Naive thymus-derived CD8-positive, alpha-beta T cell (primary cell): ENCODE results near the gene KNOP1. TPM values are rescaled to one million over a fixed set of nuclear protein-coding genes. Genes with fewer than 3 reads are reported as not detected.
A peak's percentile ranks its signal among the peaks of the same experiment; 100 is the strongest.

Experiments used
- ATAC-seq, 2 donors: fragments of 150-1000 bp; cut with Tn5 transposase in 1 of 2; sonication (Bioruptor Pico), chemical (Tn5 transposase) in 1 of 2; 1 replicate in 1 of 2; 2 replicates in 1 of 2; pipeline ENCODE4 v1.10.0; 2021; ENCODE audit warnings: mild to moderate bottlenecking in 2 of 2, moderate library complexity in 2 of 2
- POLR2A ChIA-PET: fragments of 350-600 bp; sonication (Branson Sonifier 250); formaldehyde crosslinking; loops from one replicate; lab custom pipeline; 2021; ENCODE audit warnings: antibody characterized with exemption; lab: Charles Lee
- DNase-seq, 10 donors: peaks; one replicate each; pipeline versions ENCODE4 v3.0.0 to v3.0.0-alpha.2; 2020 to 2022
- H3K27ac Mint-ChIP-seq, 10 donors: one replicate each; pipeline ENCODE4 v1.8.0; 2020 to 2022; ENCODE audit warnings: mild to moderate bottlenecking in 10 of 10, mixed read lengths in 10 of 10, moderate library complexity in 4 of 10, inconsistent platforms in 1 of 10
- H3K27me3 Mint-ChIP-seq, 5 donors: one replicate each; pipeline ENCODE4 v1.8.0; 2021 to 2022; ENCODE audit warnings: mixed read lengths in 5 of 5
- H3K36me3 Mint-ChIP-seq, 3 donors: one replicate each; pipeline ENCODE4 v1.8.0; 2020 to 2022; ENCODE audit warnings: mixed read lengths in 3 of 3, mild to moderate bottlenecking in 2 of 3, inconsistent platforms in 1 of 3
- H3K4me1 Mint-ChIP-seq, 4 donors: one replicate each; pipeline ENCODE4 v1.8.0; 2021 to 2022; ENCODE audit warnings: mixed read lengths in 4 of 4
- H3K4me3 Mint-ChIP-seq, 10 donors: one replicate each; pipeline ENCODE4 v1.8.0; 2020 to 2022; ENCODE audit warnings: mild to moderate bottlenecking in 10 of 10, mixed read lengths in 10 of 10, moderate library complexity in 6 of 10, inconsistent platforms in 1 of 10
- H3K9me3 Mint-ChIP-seq, 9 donors: one replicate each; pipeline ENCODE4 v1.8.0; 2020 to 2022; ENCODE audit warnings: mixed read lengths in 9 of 9, mild to moderate bottlenecking in 3 of 9, inconsistent platforms in 1 of 9, moderate library complexity in 1 of 9
- polyA plus RNA-seq, 3 donors: library from polyadenylated mRNA; unstranded; fragments of 300-500 nt; fragmentation: Illumina TruSeq; gene quantifications; one replicate each; pipeline ENCODE4 v1.2.3, GENCODE V29; 2021
- total RNA-seq, 8 experiments: library from RNA in 2 of 8; stranded (reverse) in 2 of 8; gene quantifications; one replicate each; pipeline ENCODE4 v1.2.3 and lab custom pipeline; 2021 to 2026

The KNOP1 gene
- total and polyA plus RNA-seq, 5 experiments from 2014 or later = 4.7 to 14.5 (median 10.8) TPM

GRCh38 chr16:19710191-19710908 lies 7.7 kb downstream of the KNOP1 start:
- H3K36me3 Mint-ChIP-seq = peaks cover 10 to 75% (median 22%) of the 10 kb centered on the region in 3 donors
- peak overlapping the region in 4 of 10 donors; percentile 15 to 94 (median 42) for H3K27ac Mint-ChIP-seq
- H3K4me1 Mint-ChIP-seq = peaks cover 5 to 22% (median 19%) of the 10 kb centered on the region in 4 donors
- no peaks in the 10 kb centered on the region for H3K27me3 Mint-ChIP-seq
- ATAC-seq = no peak
- POLR2A ChIA-PET = no interaction called here
- no peaks in the 10 kb centered on the region for H3K9me3 Mint-ChIP-seq
- no peak overlapping the region for H3K4me3 Mint-ChIP-seq
- no peak for DNase-seq

- Mint-ChIP-seq H3K4me1 (peaks cover 1 to 18% (median 18%) of the 10 kb centered on the region in 4 donors), H3K9me3 (no peaks in the 10 kb centered on the region), H3K27me3 (no peaks in the 10 kb centered on the region), H3K36me3 (peaks cover 9 to 79% (median 25%) of the 10 kb centered on the region in 3 donors), H3K27ac (peak overlapping the region in 6 of 10 donors; percentile 32 to 94 (median 64)), H3K4me3 (no peak overlapping the region)
- POLR2A ChIA-PET = interaction anchor here (1.2 kb wide), 1 partner anchor 9 kb away, joined by 5 read pairs; the partner anchor contains the start of genes IQCK and KNOP1
- no peak for ATAC-seq
- DNase-seq = no peak
Measured at GRCh38 chr16:19709381-19710136, 8.5 kb downstream of the KNOP1 start.

GRCh38 chr16:19708296-19709205 lies 9.5 kb downstream of the KNOP1 start:
- H3K4me3 Mint-ChIP-seq = no peak overlapping the region
- no peaks in the 10 kb centered on the region for H3K9me3 Mint-ChIP-seq
- no peaks in the 10 kb centered on the region for H3K27me3 Mint-ChIP-seq
- H3K27ac Mint-ChIP-seq = peak overlapping the region in 5 of 10 donors; percentile 12 to 94 (median 53)
- peaks cover 1 to 16% (median 11%) of the 10 kb centered on the region in 4 donors for H3K4me1 Mint-ChIP-seq
- no peak for DNase-seq
- H3K36me3 Mint-ChIP-seq = peaks cover 3 to 79% (median 19%) of the 10 kb centered on the region in 3 donors
- ATAC-seq = no peak
- POLR2A ChIA-PET = interaction anchor here (1.2 kb wide), 1 partner anchor 10 kb away, joined by 5 read pairs; the partner anchor contains the start of genes IQCK and KNOP1

GRCh38 chr16:19707569-19708295 lies 10.3 kb downstream of the KNOP1 start:
- POLR2A ChIA-PET = interaction anchor here (1.6 kb wide), 1 partner anchor 12 kb away, joined by 6 read pairs; no protein-coding TSS in a partner anchor
- Mint-ChIP-seq H3K4me3 (no peak overlapping the region), H3K27me3 (no peaks in the 10 kb centered on the region), H3K27ac (peak overlapping the region in 2 of 10 donors; percentile 37 to 54), H3K9me3 (no peaks in the 10 kb centered on the region), H3K36me3 (peaks cover 3 to 80% (median 21%) of the 10 kb centered on the region in 3 donors), H3K4me1 (peaks cover 4 to 12% (median 11%) of the 10 kb centered on the region in 4 donors)
- DNase-seq = no peak
- no peak for ATAC-seq

- H3K4me1 Mint-ChIP-seq = peaks cover 4 to 12% (median 10%) of the 10 kb centered on the region in 4 donors
- peaks cover 3 to 83% (median 27%) of the 10 kb centered on the region in 3 donors for H3K36me3 Mint-ChIP-seq
- H3K27ac Mint-ChIP-seq = peak overlapping the region in 2 of 10 donors; percentile 14 to 37
- POLR2A ChIA-PET = interaction anchor here (1.6 kb wide), 1 partner anchor 11 kb away, joined by 6 read pairs; no protein-coding TSS in a partner anchor
- H3K4me3 Mint-ChIP-seq = no peak overlapping the region
- no peak for DNase-seq
- no peaks in the 10 kb centered on the region for H3K27me3 Mint-ChIP-seq
- no peak for ATAC-seq
- no peaks in the 10 kb centered on the region for H3K9me3 Mint-ChIP-seq
Measured at GRCh38 chr16:19706846-19707245, 11.2 kb downstream of the KNOP1 start.

GRCh38 chr16:19705843-19706242 lies 12.2 kb downstream of the KNOP1 start:
- H3K9me3 Mint-ChIP-seq = no peaks in the 10 kb centered on the region
- POLR2A ChIA-PET = no interaction called here
- ATAC-seq = no peak
- peaks cover 3 to 86% (median 27%) of the 10 kb centered on the region in 3 donors for H3K36me3 Mint-ChIP-seq
- DNase-seq = no peak
- H3K27ac Mint-ChIP-seq = peak overlapping the region in 4 of 10 donors; percentile 14 to 46 (median 20)
- no peak overlapping the region for H3K4me3 Mint-ChIP-seq
- H3K4me1 Mint-ChIP-seq = peaks cover 4 to 11% (median 7%) of the 10 kb centered on the region in 4 donors
- H3K27me3 Mint-ChIP-seq = no peaks in the 10 kb centered on the region

GRCh38 chr16:19705146-19705501 lies 12.9 kb downstream of the KNOP1 start:
- POLR2A ChIA-PET = no interaction called here
- Mint-ChIP-seq H3K27ac (peak overlapping the region in 3 of 10 donors; percentile 15 to 46 (median 45)), H3K4me3 (no peak overlapping the region), H3K27me3 (no peaks in the 10 kb centered on the region), H3K9me3 (no peaks in the 10 kb centered on the region), H3K36me3 (peaks cover 3 to 88% (median 33%) of the 10 kb centered on the region in 3 donors), H3K4me1 (peaks cover 4 to 11% (median 8%) of the 10 kb centered on the region in 4 donors)
- DNase-seq (no peak), ATAC-seq (no peak)

- no peak for ATAC-seq
- Mint-ChIP-seq H3K9me3 (no peaks in the 10 kb centered on the region), H3K4me3 (no peak overlapping the region), H3K27me3 (no peaks in the 10 kb centered on the region), H3K27ac (peak overlapping the region in 3 of 10 donors; percentile 15 to 46 (median 45)), H3K36me3 (peaks cover 3 to 88% (median 36%) of the 10 kb centered on the region in 3 donors), H3K4me1 (peaks cover 5 to 6% (median 5%) of the 10 kb centered on the region in 4 donors)
- POLR2A ChIA-PET = no interaction called here
- no peak for DNase-seq
Measured at GRCh38 chr16:19704321-19705145, 13.5 kb downstream of the KNOP1 start.

GRCh38 chr16:19703172-19703889 lies 14.7 kb downstream of the KNOP1 start:
- POLR2A ChIA-PET = no interaction called here
- peak overlapping the region in 6 of 10 donors; percentile 19 to 80 (median 52) for H3K27ac Mint-ChIP-seq

GRCh38 chr16:19701091-19701490 lies 16.9 kb downstream of the KNOP1 start:
- H3K4me3 Mint-ChIP-seq = no peak overlapping the region
- H3K36me3 Mint-ChIP-seq = peaks cover 3 to 74% (median 32%) of the 10 kb centered on the region in 3 donors
- peaks cover 16 to 35% (median 31%) of the 10 kb centered on the region in 4 donors for H3K4me1 Mint-ChIP-seq
- H3K27ac Mint-ChIP-seq = peak overlapping the region in 5 of 10 donors; percentile 2 to 74 (median 68)
- H3K9me3 Mint-ChIP-seq = no peaks in the 10 kb centered on the region
- POLR2A ChIA-PET = no interaction called here
- ATAC-seq (no peak), DNase-seq (no peak)
- H3K27me3 Mint-ChIP-seq = no peaks in the 10 kb centered on the region

More at GRCh38 chr16:19703172-19703889, 14.7 kb downstream of the KNOP1 start:
- no peaks in the 10 kb centered on the region for H3K9me3 Mint-ChIP-seq
- peaks cover 6 to 13% (median 10%) of the 10 kb centered on the region in 4 donors for H3K4me1 Mint-ChIP-seq
- no peak for ATAC-seq
- DNase-seq = no peak
- no peak overlapping the region for H3K4me3 Mint-ChIP-seq
- no peaks in the 10 kb centered on the region for H3K27me3 Mint-ChIP-seq
- H3K36me3 Mint-ChIP-seq = peaks cover 3 to 86% (median 36%) of the 10 kb centered on the region in 3 donors
